ENCODE results near the gene SVEP1. TPM values are rescaled to one million over a fixed set of nuclear protein-coding genes. Genes with fewer than 3 reads are reported as not detected.

The SVEP1 gene
- total and polyA plus RNA-seq, 2 experiments from 2014 or later: 0.18 to 0.63 TPM

DNA sequence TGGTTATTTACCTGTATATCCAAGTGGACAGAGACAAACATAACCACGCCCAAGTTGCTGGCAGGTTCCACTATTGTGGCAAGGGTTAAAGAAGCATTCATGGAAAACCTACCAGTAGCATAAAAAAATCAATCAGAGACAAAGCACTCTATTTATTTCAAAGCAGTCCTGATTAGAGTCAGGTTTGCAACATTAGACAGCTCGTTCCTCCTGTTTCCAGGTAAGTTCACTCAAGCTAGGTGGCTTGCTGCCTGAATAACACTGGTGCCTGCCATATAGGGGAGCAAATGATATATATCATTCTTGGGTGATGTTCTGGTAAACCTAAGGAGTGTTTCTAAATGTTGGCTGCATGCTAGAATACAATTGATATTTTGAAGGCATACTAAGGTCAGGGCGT, 122.3 kb downstream of the SVEP1 start:
- Histone ChIP-seq H3K9me2 (ENCODE audit: insufficient read depth) (no peaks in the 10 kb centered on the region), H3F3A (replicated peaks; ENCODE audit: low read depth) (no peaks in the 10 kb centered on the region), H4K20me1 (replicated peaks; ENCODE audit: insufficient read depth) (no peaks in the 10 kb centered on the region), H3K79me2 (replicated peaks; ENCODE audit: insufficient read depth) (no peaks in the 10 kb centered on the region), H3K4me3 (no peak overlapping the region), H3K4me2 (no peak overlapping the region), H2AFZ (no peak overlapping the region), H3K27ac (ENCODE audit: low read depth) (no peak overlapping the region), H3K27me3 (ENCODE audit: insufficient read depth) (no peaks in the 10 kb centered on the region), H3K4me1 (ENCODE audit: insufficient read depth) (no peaks in the 10 kb centered on the region), H3K36me3 (ENCODE audit: insufficient read depth) (no peaks in the 10 kb centered on the region)
- Mint-ChIP-seq H3K27ac (no peak overlapping the region), H3K27me3 (ENCODE audit: insufficient read depth, low read depth, poor library complexity) (no peaks in the 10 kb centered on the region), H3K4me3 (no peak overlapping the region), H3K4me1 (no peaks in the 10 kb centered on the region), H3K9me3 (no peaks in the 10 kb centered on the region), H3K36me3 (ENCODE audit: low read depth) (no peaks in the 10 kb centered on the region)
- DNase-seq (ENCODE audit: low spot score): no peak
- no peak for TF ChIP-seq POLR2AphosphoS5 (IDR thresholded peaks at IDR 0.05; ENCODE audit: low read depth)
- TF ChIP-seq NANOG (IDR thresholded peaks at IDR 0.05; ENCODE audit: borderline replicate concordance): no peak
- TF ChIP-seq JUNB (IDR thresholded peaks at IDR 0.05; ENCODE audit: unreplicated experiment): no peak
- no peak for ATAC-seq

DNA sequence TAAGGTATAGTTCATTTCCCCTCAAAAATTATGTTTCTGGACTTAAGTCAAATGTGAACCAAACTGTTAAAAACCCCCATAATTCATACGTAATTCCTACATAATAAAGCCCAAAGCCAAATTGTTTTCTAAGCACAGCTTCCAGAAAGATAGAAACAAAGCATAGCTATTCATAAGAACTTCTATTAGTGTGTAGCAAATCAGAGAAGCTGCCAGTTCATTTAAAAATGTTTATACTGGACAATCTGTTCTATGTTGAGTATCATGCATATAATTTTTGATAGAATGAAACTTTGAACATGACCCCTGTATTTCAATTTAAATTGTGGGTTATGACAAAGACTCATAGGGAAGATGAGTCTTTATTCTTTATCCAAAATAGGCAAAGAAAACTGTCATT, 122.9 kb downstream of the SVEP1 start:
- Histone ChIP-seq H3F3A (replicated peaks; ENCODE audit: low read depth) (no peaks in the 10 kb centered on the region), H3K4me2 (no peak overlapping the region), H2AFZ (no peak overlapping the region), H3K9me2 (ENCODE audit: insufficient read depth) (no peaks in the 10 kb centered on the region), H3K27ac (ENCODE audit: low read depth) (no peak overlapping the region), H3K4me3 (no peak overlapping the region), H3K36me3 (ENCODE audit: insufficient read depth) (no peaks in the 10 kb centered on the region), H3K4me1 (ENCODE audit: insufficient read depth) (no peaks in the 10 kb centered on the region), H3K27me3 (ENCODE audit: insufficient read depth) (no peaks in the 10 kb centered on the region), H4K20me1 (replicated peaks; ENCODE audit: insufficient read depth) (no peaks in the 10 kb centered on the region), H3K79me2 (replicated peaks; ENCODE audit: insufficient read depth) (no peaks in the 10 kb centered on the region)
- no peaks in the 10 kb centered on the region for H3K36me3 Mint-ChIP-seq (ENCODE audit: low read depth)
- no peaks in the 10 kb centered on the region for H3K9me3 Mint-ChIP-seq
- no peak overlapping the region for H3K4me3 Mint-ChIP-seq
- no peaks in the 10 kb centered on the region for H3K27me3 Mint-ChIP-seq (ENCODE audit: insufficient read depth, low read depth, poor library complexity)
- DNase-seq (ENCODE audit: low spot score) (no peak), ATAC-seq (no peak)
- H3K4me1 Mint-ChIP-seq: no peaks in the 10 kb centered on the region
- TF ChIP-seq, protein P1, sequence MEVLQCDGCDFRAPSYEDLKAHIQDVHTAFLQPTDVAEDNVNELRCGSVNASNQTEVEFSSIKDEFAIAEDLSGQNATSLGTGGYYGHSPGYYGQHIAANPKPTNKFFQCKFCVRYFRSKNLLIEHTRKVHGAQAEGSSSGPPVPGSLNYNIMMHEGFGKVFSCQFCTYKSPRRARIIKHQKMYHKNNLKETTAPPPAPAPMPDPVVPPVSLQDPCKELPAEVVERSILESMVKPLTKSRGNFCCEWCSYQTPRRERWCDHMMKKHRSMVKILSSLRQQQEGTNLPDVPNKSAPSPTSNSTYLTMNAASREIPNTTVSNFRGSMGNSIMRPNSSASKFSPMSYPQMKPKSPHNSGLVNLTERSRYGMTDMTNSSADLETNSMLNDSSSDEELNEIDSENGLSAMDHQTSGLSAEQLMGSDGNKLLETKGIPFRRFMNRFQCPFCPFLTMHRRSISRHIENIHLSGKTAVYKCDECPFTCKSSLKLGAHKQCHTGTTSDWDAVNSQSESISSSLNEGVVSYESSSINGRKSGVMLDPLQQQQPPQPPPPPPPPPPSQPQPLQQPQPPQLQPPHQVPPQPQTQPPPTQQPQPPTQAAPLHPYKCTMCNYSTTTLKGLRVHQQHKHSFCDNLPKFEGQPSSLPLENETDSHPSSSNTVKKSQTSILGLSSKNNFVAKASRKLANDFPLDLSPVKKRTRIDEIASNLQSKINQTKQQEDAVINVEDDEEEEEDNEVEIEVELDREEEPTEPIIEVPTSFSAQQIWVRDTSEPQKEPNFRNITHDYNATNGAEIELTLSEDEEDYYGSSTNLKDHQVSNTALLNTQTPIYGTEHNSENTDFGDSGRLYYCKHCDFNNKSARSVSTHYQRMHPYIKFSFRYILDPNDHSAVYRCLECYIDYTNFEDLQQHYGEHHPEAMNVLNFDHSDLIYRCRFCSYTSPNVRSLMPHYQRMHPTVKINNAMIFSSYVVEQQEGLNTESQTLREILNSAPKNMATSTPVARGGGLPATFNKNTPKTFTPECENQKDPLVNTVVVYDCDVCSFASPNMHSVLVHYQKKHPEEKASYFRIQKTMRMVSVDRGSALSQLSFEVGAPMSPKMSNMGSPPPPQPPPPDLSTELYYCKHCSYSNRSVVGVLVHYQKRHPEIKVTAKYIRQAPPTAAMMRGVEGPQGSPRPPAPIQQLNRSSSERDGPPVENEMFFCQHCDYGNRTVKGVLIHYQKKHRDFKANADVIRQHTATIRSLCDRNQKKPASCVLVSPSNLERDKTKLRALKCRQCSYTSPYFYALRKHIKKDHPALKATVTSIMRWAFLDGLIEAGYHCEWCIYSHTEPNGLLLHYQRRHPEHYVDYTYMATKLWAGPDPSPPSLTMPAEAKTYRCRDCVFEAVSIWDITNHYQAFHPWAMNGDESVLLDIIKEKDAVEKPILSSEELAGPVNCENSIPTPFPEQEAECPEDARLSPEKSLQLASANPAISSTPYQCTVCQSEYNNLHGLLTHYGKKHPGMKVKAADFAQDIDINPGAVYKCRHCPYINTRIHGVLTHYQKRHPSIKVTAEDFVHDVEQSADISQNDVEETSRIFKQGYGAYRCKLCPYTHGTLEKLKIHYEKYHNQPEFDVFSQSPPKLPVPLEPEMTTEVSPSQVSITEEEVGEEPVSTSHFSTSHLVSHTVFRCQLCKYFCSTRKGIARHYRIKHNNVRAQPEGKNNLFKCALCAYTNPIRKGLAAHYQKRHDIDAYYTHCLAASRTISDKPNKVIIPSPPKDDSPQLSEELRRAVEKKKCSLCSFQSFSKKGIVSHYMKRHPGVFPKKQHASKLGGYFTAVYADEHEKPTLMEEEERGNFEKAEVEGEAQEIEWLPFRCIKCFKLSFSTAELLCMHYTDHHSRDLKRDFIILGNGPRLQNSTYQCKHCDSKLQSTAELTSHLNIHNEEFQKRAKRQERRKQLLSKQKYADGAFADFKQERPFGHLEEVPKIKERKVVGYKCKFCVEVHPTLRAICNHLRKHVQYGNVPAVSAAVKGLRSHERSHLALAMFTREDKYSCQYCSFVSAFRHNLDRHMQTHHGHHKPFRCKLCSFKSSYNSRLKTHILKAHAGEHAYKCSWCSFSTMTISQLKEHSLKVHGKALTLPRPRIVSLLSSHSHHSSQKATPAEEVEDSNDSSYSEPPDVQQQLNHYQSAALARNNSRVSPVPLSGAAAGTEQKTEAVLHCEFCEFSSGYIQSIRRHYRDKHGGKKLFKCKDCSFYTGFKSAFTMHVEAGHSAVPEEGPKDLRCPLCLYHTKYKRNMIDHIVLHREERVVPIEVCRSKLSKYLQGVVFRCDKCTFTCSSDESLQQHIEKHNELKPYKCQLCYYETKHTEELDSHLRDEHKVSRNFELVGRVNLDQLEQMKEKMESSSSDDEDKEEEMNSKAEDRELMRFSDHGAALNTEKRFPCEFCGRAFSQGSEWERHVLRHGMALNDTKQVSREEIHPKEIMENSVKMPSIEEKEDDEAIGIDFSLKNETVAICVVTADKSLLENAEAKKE (CRISPR knock-in tag; IDR thresholded peaks at IDR 0.05): no peak
- TF ChIP-seq, protein P2, sequence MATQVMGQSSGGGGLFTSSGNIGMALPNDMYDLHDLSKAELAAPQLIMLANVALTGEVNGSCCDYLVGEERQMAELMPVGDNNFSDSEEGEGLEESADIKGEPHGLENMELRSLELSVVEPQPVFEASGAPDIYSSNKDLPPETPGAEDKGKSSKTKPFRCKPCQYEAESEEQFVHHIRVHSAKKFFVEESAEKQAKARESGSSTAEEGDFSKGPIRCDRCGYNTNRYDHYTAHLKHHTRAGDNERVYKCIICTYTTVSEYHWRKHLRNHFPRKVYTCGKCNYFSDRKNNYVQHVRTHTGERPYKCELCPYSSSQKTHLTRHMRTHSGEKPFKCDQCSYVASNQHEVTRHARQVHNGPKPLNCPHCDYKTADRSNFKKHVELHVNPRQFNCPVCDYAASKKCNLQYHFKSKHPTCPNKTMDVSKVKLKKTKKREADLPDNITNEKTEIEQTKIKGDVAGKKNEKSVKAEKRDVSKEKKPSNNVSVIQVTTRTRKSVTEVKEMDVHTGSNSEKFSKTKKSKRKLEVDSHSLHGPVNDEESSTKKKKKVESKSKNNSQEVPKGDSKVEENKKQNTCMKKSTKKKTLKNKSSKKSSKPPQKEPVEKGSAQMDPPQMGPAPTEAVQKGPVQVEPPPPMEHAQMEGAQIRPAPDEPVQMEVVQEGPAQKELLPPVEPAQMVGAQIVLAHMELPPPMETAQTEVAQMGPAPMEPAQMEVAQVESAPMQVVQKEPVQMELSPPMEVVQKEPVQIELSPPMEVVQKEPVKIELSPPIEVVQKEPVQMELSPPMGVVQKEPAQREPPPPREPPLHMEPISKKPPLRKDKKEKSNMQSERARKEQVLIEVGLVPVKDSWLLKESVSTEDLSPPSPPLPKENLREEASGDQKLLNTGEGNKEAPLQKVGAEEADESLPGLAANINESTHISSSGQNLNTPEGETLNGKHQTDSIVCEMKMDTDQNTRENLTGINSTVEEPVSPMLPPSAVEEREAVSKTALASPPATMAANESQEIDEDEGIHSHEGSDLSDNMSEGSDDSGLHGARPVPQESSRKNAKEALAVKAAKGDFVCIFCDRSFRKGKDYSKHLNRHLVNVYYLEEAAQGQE (IDR thresholded peaks at IDR 0.05; ENCODE audit: unreplicated experiment): no peak
- no peak for TF ChIP-seq ZNF331 (CRISPR knock-in tag; IDR thresholded peaks at IDR 0.05; ENCODE audit: low read depth)
- TF ChIP-seq JUNB (IDR thresholded peaks at IDR 0.05; ENCODE audit: unreplicated experiment): no peak
- TF ChIP-seq EZH2 (IDR thresholded peaks at IDR 0.05; ENCODE audit: low read depth, unreplicated experiment): no peak
- TF ChIP-seq POLR2AphosphoS5 (IDR thresholded peaks at IDR 0.05; ENCODE audit: low read depth): no peak
- H3K27ac Mint-ChIP-seq: no peak overlapping the region
